ENCODE results near the gene BBS2. TPM values are rescaled to one million over a fixed set of nuclear protein-coding genes. Genes with fewer than 3 reads are reported as not detected.

The BBS2 gene
- total RNA-seq, 1 donor from 2014 or later = 8.5 TPM

GRCh38 chr16:56542039-56542438 is 22.2 kb upstream of the BBS2 start:
- H3K4me3 Mint-ChIP-seq = no peak overlapping the region
- no peak for DNase-seq
- H3K9me3 Mint-ChIP-seq = no peaks in the 10 kb centered on the region
- peaks cover 2% of the 10 kb centered on the region for H3K4me1 Mint-ChIP-seq
- intact Hi-C loops (cut with micrococcal nuclease) = no loop called here
- H3K36me3 Mint-ChIP-seq (ENCODE audit: low read depth) = no peaks in the 10 kb centered on the region
- peaks cover 21% of the 10 kb centered on the region for H3K27me3 Mint-ChIP-seq
- H3K27ac Mint-ChIP-seq = no peak overlapping the region

GRCh38 chr16:56539656-56540055 is 19.8 kb upstream of the BBS2 start:
- Mint-ChIP-seq H3K4me3 (no peak overlapping the region), H3K9me3 (no peaks in the 10 kb centered on the region), H3K27me3 (peaks cover 24% of the 10 kb centered on the region), H3K27ac (no peak overlapping the region), H3K36me3 (ENCODE audit: low read depth) (no peaks in the 10 kb centered on the region), H3K4me1 (no peaks in the 10 kb centered on the region)
- intact Hi-C loops (cut with micrococcal nuclease) = no loop called here
- DNase-seq = no peak

- H3K27me3 Mint-ChIP-seq = peaks cover 29% of the 10 kb centered on the region
- no peaks in the 10 kb centered on the region for H3K4me1 Mint-ChIP-seq
- intact Hi-C loops (cut with micrococcal nuclease) = no loop called here
- no peaks in the 10 kb centered on the region for H3K9me3 Mint-ChIP-seq
- no peaks in the 10 kb centered on the region for H3K36me3 Mint-ChIP-seq (ENCODE audit: low read depth)
- no peak overlapping the region for H3K27ac Mint-ChIP-seq
- no peak overlapping the region for H3K4me3 Mint-ChIP-seq
- DNase-seq = no peak
These were observed 18.5 kb upstream of the BBS2 start for GRCh38 chr16:56538331-56538730.

- no peak overlapping the region for H3K27ac Mint-ChIP-seq
- no peaks in the 10 kb centered on the region for H3K9me3 Mint-ChIP-seq
- H3K4me3 Mint-ChIP-seq = no peak overlapping the region
- intact Hi-C loops (cut with micrococcal nuclease) = no loop called here
- H3K36me3 Mint-ChIP-seq (ENCODE audit: low read depth) = no peaks in the 10 kb centered on the region
- H3K4me1 Mint-ChIP-seq = no peaks in the 10 kb centered on the region
- peaks cover 31% of the 10 kb centered on the region for H3K27me3 Mint-ChIP-seq
- DNase-seq = no peak
These were observed 15.1 kb upstream of the BBS2 start for GRCh38 chr16:56534847-56535383.

GRCh38 chr16:56532714-56533113 is 12.9 kb upstream of the BBS2 start:
- no peak for DNase-seq
- no peaks in the 10 kb centered on the region for H3K4me1 Mint-ChIP-seq
- H3K27ac Mint-ChIP-seq = no peak overlapping the region
- no peaks in the 10 kb centered on the region for H3K9me3 Mint-ChIP-seq
- intact Hi-C loops (cut with micrococcal nuclease) = no loop called here
- no peak overlapping the region for H3K4me3 Mint-ChIP-seq
- H3K27me3 Mint-ChIP-seq = peaks cover 38% of the 10 kb centered on the region
- no peaks in the 10 kb centered on the region for H3K36me3 Mint-ChIP-seq (ENCODE audit: low read depth)

- Mint-ChIP-seq H3K9me3 (no peaks in the 10 kb centered on the region), H3K27me3 (peaks cover 37% of the 10 kb centered on the region), H3K36me3 (ENCODE audit: low read depth) (no peaks in the 10 kb centered on the region), H3K4me1 (no peaks in the 10 kb centered on the region), H3K27ac (no peak overlapping the region), H3K4me3 (no peak overlapping the region)
- DNase-seq = no peak
- intact Hi-C loops (cut with micrococcal nuclease) = no loop called here
These were observed 11.0 kb upstream of the BBS2 start for GRCh38 chr16:56530872-56531271.

GRCh38 chr16:56525236-56525635 is 5.4 kb upstream of the BBS2 start:
- DNase-seq = no peak
- Mint-ChIP-seq H3K9me3 (no peaks in the 10 kb centered on the region), H3K4me3 (no peak overlapping the region), H3K4me1 (peaks cover 6% of the 10 kb centered on the region), H3K27ac (no peak overlapping the region), H3K36me3 (ENCODE audit: low read depth) (no peaks in the 10 kb centered on the region), H3K27me3 (peaks cover 18% of the 10 kb centered on the region)
- intact Hi-C loops (cut with micrococcal nuclease) = no loop called here

- no peak for DNase-seq
- intact Hi-C loops (cut with micrococcal nuclease) = no loop called here
- H3K4me1 Mint-ChIP-seq = peaks cover 16% of the 10 kb centered on the region
- no peaks in the 10 kb centered on the region for H3K9me3 Mint-ChIP-seq
- no peaks in the 10 kb centered on the region for H3K27me3 Mint-ChIP-seq
- H3K27ac Mint-ChIP-seq = peak overlapping the region; percentile 71
- H3K36me3 Mint-ChIP-seq (ENCODE audit: low read depth) = no peaks in the 10 kb centered on the region
- peak overlapping the region; percentile 85 for H3K4me3 Mint-ChIP-seq
These were observed 390 bp upstream of the BBS2 start for GRCh38 chr16:56520251-56520577.

GRCh38 chr16:56518425-56518824 is 1.4 kb downstream of the BBS2 start:
- H3K36me3 Mint-ChIP-seq (ENCODE audit: low read depth) = no peaks in the 10 kb centered on the region
- no peak overlapping the region for H3K27ac Mint-ChIP-seq
- H3K9me3 Mint-ChIP-seq = no peaks in the 10 kb centered on the region
- H3K4me3 Mint-ChIP-seq = peak overlapping the region; percentile 85
- intact Hi-C loops (cut with micrococcal nuclease) = loop anchor here (10.0 kb wide), 1 partner anchor 186 kb away; no protein-coding TSS in a partner anchor
- no peak for DNase-seq
- no peaks in the 10 kb centered on the region for H3K27me3 Mint-ChIP-seq
- H3K4me1 Mint-ChIP-seq = peaks cover 22% of the 10 kb centered on the region

GRCh38 chr16:56517206-56517605 is 2.6 kb downstream of the BBS2 start:
- Mint-ChIP-seq H3K4me3 (no peak overlapping the region), H3K27me3 (no peaks in the 10 kb centered on the region), H3K4me1 (peaks cover 24% of the 10 kb centered on the region), H3K27ac (no peak overlapping the region), H3K36me3 (ENCODE audit: low read depth) (peaks cover 2% of the 10 kb centered on the region), H3K9me3 (no peaks in the 10 kb centered on the region)
- intact Hi-C loops (cut with micrococcal nuclease) = loop anchor here (10.0 kb wide), 1 partner anchor 188 kb away; no protein-coding TSS in a partner anchor
- DNase-seq = no peak

GRCh38 chr16:56515665-56516064 is 4.2 kb downstream of the BBS2 start:
- no peak overlapping the region for H3K4me3 Mint-ChIP-seq
- H3K27me3 Mint-ChIP-seq = no peaks in the 10 kb centered on the region
- DNase-seq = no peak
- H3K36me3 Mint-ChIP-seq (ENCODE audit: low read depth) = peaks cover 2% of the 10 kb centered on the region
- no peaks in the 10 kb centered on the region for H3K9me3 Mint-ChIP-seq
- no peak overlapping the region for H3K27ac Mint-ChIP-seq
- peaks cover 23% of the 10 kb centered on the region for H3K4me1 Mint-ChIP-seq
- intact Hi-C loops (cut with micrococcal nuclease) = loop anchor here (10.0 kb wide), 1 partner anchor 189 kb away; no protein-coding TSS in a partner anchor

GRCh38 chr16:56514845-56515244 is 5.0 kb downstream of the BBS2 start:
- Mint-ChIP-seq H3K36me3 (ENCODE audit: low read depth) (peaks cover 2% of the 10 kb centered on the region), H3K4me3 (no peak overlapping the region), H3K9me3 (no peaks in the 10 kb centered on the region), H3K27me3 (no peaks in the 10 kb centered on the region), H3K27ac (no peak overlapping the region), H3K4me1 (peaks cover 16% of the 10 kb centered on the region)
- DNase-seq = no peak
- intact Hi-C loops (cut with micrococcal nuclease) = loop anchor here (10.0 kb wide), 1 partner anchor 190 kb away; no protein-coding TSS in a partner anchor

GRCh38 chr16:56513972-56514371 is 5.9 kb downstream of the BBS2 start:
- peaks cover 16% of the 10 kb centered on the region for H3K4me1 Mint-ChIP-seq
- H3K27ac Mint-ChIP-seq = no peak overlapping the region
- no peaks in the 10 kb centered on the region for H3K27me3 Mint-ChIP-seq
- intact Hi-C loops (cut with micrococcal nuclease) = loop anchor here (10.0 kb wide), 1 partner anchor 191 kb away; no protein-coding TSS in a partner anchor
- peaks cover 6% of the 10 kb centered on the region for H3K36me3 Mint-ChIP-seq (ENCODE audit: low read depth)
- DNase-seq = peak; percentile 83
- H3K4me3 Mint-ChIP-seq = no peak overlapping the region
- no peaks in the 10 kb centered on the region for H3K9me3 Mint-ChIP-seq

- no peak for DNase-seq
- no peak overlapping the region for H3K27ac Mint-ChIP-seq
- H3K4me1 Mint-ChIP-seq = peaks cover 14% of the 10 kb centered on the region
- peaks cover 7% of the 10 kb centered on the region for H3K36me3 Mint-ChIP-seq (ENCODE audit: low read depth)
- H3K27me3 Mint-ChIP-seq = no peaks in the 10 kb centered on the region
- intact Hi-C loops (cut with micrococcal nuclease) = loop anchor here (10.0 kb wide), 1 partner anchor 192 kb away; no protein-coding TSS in a partner anchor
- no peak overlapping the region for H3K4me3 Mint-ChIP-seq
- no peaks in the 10 kb centered on the region for H3K9me3 Mint-ChIP-seq
These were observed 6.7 kb downstream of the BBS2 start for GRCh38 chr16:56513091-56513490.

- no peak for DNase-seq
- Mint-ChIP-seq H3K4me3 (no peak overlapping the region), H3K36me3 (ENCODE audit: low read depth) (peaks cover 13% of the 10 kb centered on the region), H3K9me3 (no peaks in the 10 kb centered on the region), H3K27me3 (no peaks in the 10 kb centered on the region), H3K4me1 (peaks cover 9% of the 10 kb centered on the region), H3K27ac (no peak overlapping the region)
- intact Hi-C loops (cut with micrococcal nuclease) = loop anchor here (10.0 kb wide), 1 partner anchor 193 kb away; no protein-coding TSS in a partner anchor
These were observed 7.8 kb downstream of the BBS2 start for GRCh38 chr16:56512025-56512424.
